GM12878 (cell line): ENCODE results near the gene COX19. TPM values are rescaled to one million over a fixed set of nuclear protein-coding genes. Genes with fewer than 3 reads are reported as not detected.

Experiments used
- ATAC-seq: fragments of 200-7000 bp; cut with Tn5 transposase; 3 replicates; pipeline ENCODE4 v1.9.1; 2020; ENCODE audit warnings: mild to moderate bottlenecking, moderate library complexity
- BruUV-seq: library from RNA; stranded (reverse); fragments of 400-500 nt; replicated peaks from 2 replicates; lab custom pipeline; 2021; lab: Mats Ljungman, UMichigan
- CTCF ChIA-PET: fragments of 300-600 bp; sonication (Branson Sonifier 250); formaldehyde crosslinking; extraction: SDS; loops from one replicate; lab custom pipeline; 2021; ENCODE audit warnings: inconsistent platforms; lab: Yijun Ruan, JAX
- POLR2A ChIA-PET: fragments of 350-600 bp; formaldehyde crosslinking; extraction: SDS; loops from one replicate; lab custom pipeline; 2021; ENCODE audit warnings: inconsistent platforms; lab: Charles Lee
- RAD21 ChIA-PET: fragments of 300-600 bp; sonication (Branson Sonifier 250); formaldehyde crosslinking; loops from one replicate; lab custom pipeline; 2023; ENCODE audit warnings: antibody characterized with exemption; ENCODE audit not compliant: unreplicated experiment; lab: Charles Lee
- SMC1A ChIA-PET: fragments of 300-600 bp; sonication (Branson Sonifier 250); formaldehyde crosslinking; loops from one replicate; lab custom pipeline; 2023; ENCODE audit not compliant: unreplicated experiment, uncharacterized antibody; lab: Charles Lee
- DNase-seq: peaks from one replicate; pipeline ENCODE4 v3.0.0-alpha.2; 2011; ENCODE audit warnings: low read depth, low spot score
- FAIRE-seq: peaks from 3 replicates; lab custom pipeline; 2011; peaks lifted over from hg19 to GRCh38; lab: Jason Lieb, UNC
- H2AFZ ChIP-seq: 2 replicates; pipeline ENCODE4 v1.6.0; 2011; ENCODE audit warnings: low read depth, low read length, control low read depth; ENCODE audit not compliant: control insufficient read depth
- H3K27ac ChIP-seq: 2 replicates; pipeline ENCODE4 v1.5.1; 2011; ENCODE audit warnings: control low read depth; ENCODE audit not compliant: control insufficient read depth, insufficient read depth
- H3K27me3 ChIP-seq, 2 experiments: replicated peaks in 1 of 2; 2 replicates each; pipeline versions ENCODE4 v1.6.0 to v1.6.1; 2011; ENCODE audit warnings: low read length in 1 of 2; ENCODE audit not compliant: control insufficient read depth in 2 of 2, insufficient read depth in 2 of 2
- H3K36me3 ChIP-seq, 2 experiments: 2 replicates each; pipeline ENCODE4 v1.5.1; 2011; ENCODE audit warnings: low read length in 1 of 2; ENCODE audit not compliant: control insufficient read depth in 2 of 2, insufficient read depth in 2 of 2
- H3K4me1 ChIP-seq: 2 replicates; pipeline ENCODE4 v1.6.1; 2011; ENCODE audit warnings: mild to moderate bottlenecking, low read length, moderate library complexity, mixed read lengths; ENCODE audit not compliant: control insufficient read depth, insufficient read depth
- H3K4me2 ChIP-seq: 2 replicates; pipeline ENCODE4 v1.6.0; 2011; ENCODE audit warnings: control low read depth; ENCODE audit not compliant: control insufficient read depth, insufficient read depth
- H3K4me3 ChIP-seq: fragments of 200-600 bp; sonication (generic); 2 replicates; pipeline ENCODE4 v1.5.1; 2016
- H3K79me2 ChIP-seq: 2 replicates; pipeline ENCODE4 v1.6.0; 2011; ENCODE audit warnings: low read length; ENCODE audit not compliant: control insufficient read depth, insufficient read depth
- H3K9ac ChIP-seq: 2 replicates; pipeline ENCODE4 v1.8.0; 2011; ENCODE audit warnings: low read length, control low read depth, mixed read lengths; ENCODE audit not compliant: control insufficient read depth, insufficient read depth
- H3K9me3 ChIP-seq: replicated peaks from 3 replicates; pipeline ENCODE4 v1.5.1; 2011; ENCODE audit warnings: mild to moderate bottlenecking, low read length; ENCODE audit not compliant: control insufficient read depth, insufficient read depth
- H4K20me1 ChIP-seq: 2 replicates; pipeline ENCODE4 v1.6.0; 2011; ENCODE audit not compliant: control insufficient read depth, insufficient read depth
- BACH1 ChIP-seq: fragments of 450-650 bp; IDR thresholded peaks from 2 replicates; pipeline ENCODE4 v1.6.1; 2017; ENCODE audit warnings: mild to moderate bottlenecking, borderline replicate concordance
- BCL11A ChIP-seq: IDR thresholded peaks from 2 replicates; pipeline ENCODE4 v1.6.1; 2011; ENCODE audit warnings: low read depth, low read length
- BMI1 ChIP-seq: fragments of 450-650 bp; IDR thresholded peaks from 2 replicates; pipeline ENCODE4 v1.6.1; 2016; ENCODE audit warnings: mild to moderate bottlenecking, moderate library complexity, borderline replicate concordance
- CHD2 ChIP-seq: IDR thresholded peaks from 2 replicates; pipeline ENCODE4 v1.6.1; 2011; ENCODE audit warnings: low read depth, low read length, improper control_type of control experiment, borderline replicate concordance
- CREB1 ChIP-seq: IDR thresholded peaks from 2 replicates; pipeline ENCODE4 v1.6.1; 2012; ENCODE audit warnings: low read depth, mild to moderate bottlenecking, inconsistent platforms
- CREM ChIP-seq: IDR thresholded peaks from 2 replicates; pipeline ENCODE4 v1.6.1; 2014; ENCODE audit warnings: antibody characterized with exemption, low read depth
- IRF4 ChIP-seq: IDR thresholded peaks from 2 replicates; pipeline ENCODE4 v1.6.1; 2011; ENCODE audit warnings: low read depth, low read length
- JUNB ChIP-seq: IDR thresholded peaks from 2 replicates; pipeline ENCODE4 v1.6.1; 2016; ENCODE audit warnings: antibody characterized with exemption, mild to moderate bottlenecking
- JUND ChIP-seq: IDR thresholded peaks from 2 replicates; pipeline ENCODE4 v1.6.1; 2012; ENCODE audit warnings: low read depth, mild to moderate bottlenecking, low read length, improper control_type of control experiment, moderate library complexity
- NFXL1 ChIP-seq: fragments of 450-650 bp; IDR thresholded peaks from 2 replicates; pipeline ENCODE4 v1.6.1; 2017; ENCODE audit warnings: antibody characterized with exemption, mild to moderate bottlenecking, borderline replicate concordance
- RAD51 ChIP-seq: fragments of 450-650 bp; IDR thresholded peaks from 2 replicates; pipeline ENCODE4 v1.6.1; 2016; ENCODE audit warnings: moderate library complexity, mild to moderate bottlenecking, inconsistent platforms
- SKIL ChIP-seq: fragments of 450-650 bp; IDR thresholded peaks from 2 replicates; pipeline ENCODE4 v1.6.1; 2017; ENCODE audit warnings: mild to moderate bottlenecking, low read depth, inconsistent platforms; ENCODE audit not compliant: poor library complexity, severe bottlenecking
- SRF ChIP-seq, 2 experiments: IDR thresholded peaks; 2 replicates each; pipeline ENCODE4 v1.6.1; 2011; ENCODE audit warnings: low read depth in 2 of 2, low read length in 2 of 2, mild to moderate bottlenecking in 1 of 2, moderate library complexity in 1 of 2
- TCF7 ChIP-seq: IDR thresholded peaks from 2 replicates; pipeline ENCODE4 v1.6.1; 2014; ENCODE audit warnings: antibody characterized with exemption, borderline replicate concordance
- ZNF24 ChIP-seq: fragments of 450-650 bp; IDR thresholded peaks from 2 replicates; pipeline ENCODE4 v1.6.1; 2017; ENCODE audit warnings: antibody characterized with exemption, mild to moderate bottlenecking
- ZNF384 ChIP-seq: IDR thresholded peaks from 2 replicates; pipeline ENCODE4 v1.6.1; 2012; ENCODE audit warnings: low read depth, mild to moderate bottlenecking, low read length, improper control_type of control experiment, borderline replicate concordance
- WGBS: methylation state at CpG from one replicate; pipeline ENCODE4 v1.1.6; 2016; ENCODE audit warnings: low lambda C conversion rate; ENCODE audit not compliant: insufficient replicate concordance, insufficient coverage; ENCODE audit errors: missing lambda C conversion rate; 5-methylcytosine and 5-hydroxymethylcytosine counted together
- in situ Hi-C: fragments of 300-500 bp; cut with MboI; formaldehyde crosslinking; loops from 9 replicates; pipeline ENCODE4 v1.14.3; 2018; ENCODE audit warnings: mixed read lengths
- intact Hi-C: fragments of 100-400 bp; cut with micrococcal nuclease; formaldehyde crosslinking; loops from one replicate; pipeline ENCODE4 v1.14.2; 2022; ENCODE audit not compliant: unreplicated experiment
- polyA plus RNA-seq, 11 experiments: library from polyadenylated mRNA; depleted of rRNA in 4 of 11; unstranded in 6 of 11; stranded (reverse) in 5 of 11; fragments of >200 nt; fragmentation: Nextera tagmentation in 4 of 11; fragmentation: Illumina TruSeq in 1 of 11; extraction: Ambion mirVana in 4 of 11; extraction: Trizol in 1 of 11; gene quantifications; 1 replicate in 1 of 11; 2 replicates in 10 of 11; pipeline versions ENCODE4 v1.2.1 to v1.2.3, GENCODE V29; 2011 to 2016; ENCODE audit warnings: inconsistent platforms in 2 of 11, missing spikeins in 2 of 11, low read depth in 1 of 11
- total RNA-seq, 4 experiments: library from RNA; depleted of rRNA in 3 of 4; stranded (reverse); fragments of >200 nt in 3 of 4; fragmentation: Illumina TruSeq in 1 of 4; extraction: Trizol in 1 of 4; gene quantifications; 2 replicates each; pipeline versions ENCODE4 v1.2.1 to v1.2.3, GENCODE V29; 2013 to 2021

The COX19 gene
- total and polyA plus RNA-seq, 10 of the 15 experiments (the other 5 are each of a cell fraction or from before 2014, with no cell fraction given) = 3.7 to 17.9 (median 10.8) TPM

GRCh38 chr7:974172-974571, 1.2 kb downstream of the COX19 start:
- intact Hi-C loops (no loop called here), in situ Hi-C loops (no loop called here)
- H3K4me2 ChIP-seq = peak overlapping the region; percentile 53
- H4K20me1 ChIP-seq = peaks cover 3% of the 10 kb centered on the region; the same call in 1 of the 2 replicates
- no peak overlapping the region for H2AFZ ChIP-seq
- H3K4me1 ChIP-seq = no peaks in the 10 kb centered on the region
- H3K27ac ChIP-seq = no peak overlapping the region; the same call in 1 of the 2 replicates
- no peaks in the 10 kb centered on the region for H3K27me3 ChIP-seq
- H3K36me3 ChIP-seq = peaks cover 12 to 29% of the 10 kb centered on the region in 2 experiments
- peaks cover 42% of the 10 kb centered on the region for H3K79me2 ChIP-seq
- WGBS = 0% methylated on average over 7 of the region's 7 CpGs
- ATAC-seq (peak; percentile 18), DNase-seq (no peak), FAIRE-seq (no peak)
- ChIA-PET POLR2A (interaction anchor here (0.6 to 1.7 kb wide), 10 partner anchors 19 to 157 kb away, joined by 3 to 9 read pairs (median 4); no protein-coding TSS in a partner anchor), SMC1A (interaction anchor here (0.7 to 4.2 kb wide), 13 partner anchors 10 to 202 kb away, joined by 3 to 22 read pairs (median 5); partner anchors contain the start of gene ADAP1), RAD21 (interaction anchor here (1.0 to 4.6 kb wide), 11 partner anchors 14 to 164 kb away, joined by 3 to 35 read pairs (median 5); partner anchors contain the start of gene GET4), CTCF (interaction anchor here (1.0 to 7.3 kb wide), 10 partner anchors 11 to 202 kb away, joined by 3 to 78 read pairs (median 6); partner anchors contain the start of gene ZFAND2A)
- TF ChIP-seq JUND = no peak
- TF ChIP-seq ZNF384 = peak; percentile 51; the same call in 1 of the 2 replicates
- peak overlapping the region; percentile 89 for H3K9ac ChIP-seq
- H3K4me3 ChIP-seq = peak overlapping the region; percentile 78
- no TSS peak for BruUV-seq
- H3K9me3 ChIP-seq = no peaks in the 10 kb centered on the region; the same call in 2 of the 3 replicates

GRCh38 chr7:973312-973711, 2.0 kb downstream of the COX19 start:
- no peaks in the 10 kb centered on the region for H3K27me3 ChIP-seq
- in situ Hi-C loops (no loop called here), intact Hi-C loops (no loop called here)
- ChIA-PET POLR2A (interaction anchor here (0.6 to 1.6 kb wide), 4 partner anchors 20 to 102 kb away, joined by 3 to 4 read pairs (median 3); no protein-coding TSS in a partner anchor), SMC1A (interaction anchor here (1.1 to 4.2 kb wide), 10 partner anchors 9 to 203 kb away, joined by 3 to 22 read pairs (median 8); partner anchors contain the start of gene ADAP1), CTCF (interaction anchor here (0.7 to 7.3 kb wide), 12 partner anchors 12 to 203 kb away, joined by 3 to 78 read pairs (median 6); partner anchors contain the start of gene ZFAND2A), RAD21 (interaction anchor here (0.9 to 4.6 kb wide), 10 partner anchors 9 to 171 kb away, joined by 3 to 35 read pairs (median 6); partner anchors contain the start of gene CYP2W1)
- WGBS = 93% methylated on average over 9 of the region's 9 CpGs
- peak overlapping the region; percentile 78; the same call in 1 of the 2 replicates for H3K4me3 ChIP-seq
- FAIRE-seq (no peak), DNase-seq (no peak), ATAC-seq (no peak)
- peak overlapping the region; percentile 53 for H3K4me2 ChIP-seq
- H3K27ac ChIP-seq = no peak overlapping the region; the same call in 1 of the 2 replicates
- peaks cover 3% of the 10 kb centered on the region; the same call in 1 of the 2 replicates for H4K20me1 ChIP-seq
- H3K9me3 ChIP-seq = no peaks in the 10 kb centered on the region
- H3K9ac ChIP-seq = no peak overlapping the region
- BruUV-seq = no TSS peak
- H3K4me1 ChIP-seq = no peaks in the 10 kb centered on the region
- H3K79me2 ChIP-seq = peaks cover 42% of the 10 kb centered on the region
- no peak overlapping the region for H2AFZ ChIP-seq
- peaks cover 15 to 33% of the 10 kb centered on the region in 2 experiments for H3K36me3 ChIP-seq
- TF ChIP-seq ZNF24 = no peak
- no peak for TF ChIP-seq IRF4
- no peak for TF ChIP-seq NFXL1
- no peak for TF ChIP-seq RAD51
- no peak for TF ChIP-seq CREB1
- TF ChIP-seq SKIL = no peak
- TF ChIP-seq BMI1 = no peak
- TF ChIP-seq CREM = no peak
- no peak for TF ChIP-seq BCL11A
- no peak for TF ChIP-seq TCF7
- TF ChIP-seq JUNB = no peak
- TF ChIP-seq SRF (IDR thresholded peaks at IDR 0.05; ENCODE audit: low read depth in 2 of 2, low read length in 2 of 2) = no peak
- TF ChIP-seq BACH1 = no peak
- no peak for TF ChIP-seq CHD2
